ENCODE results near the gene ONECUT3. TPM values are rescaled to one million over a fixed set of nuclear protein-coding genes. Genes with fewer than 3 reads are reported as not detected.

Gene ONECUT3
- total and polyA plus RNA-seq, 9 of the 15 experiments (the other 6 are each of a cell fraction or from before 2014, with no cell fraction given): not detected

GRCh38 chr19:1786668-1787067 lies 33.4 kb downstream of the ONECUT3 start:
- Histone ChIP-seq H3K4me2 (ENCODE audit: insufficient read depth, low read length) (no peak overlapping the region), H3K36me3 (ENCODE audit: control insufficient read depth, insufficient read depth, low read length) (no peaks in the 10 kb centered on the region), H3K9me3 (replicated peaks; ENCODE audit: control insufficient read depth, insufficient read depth, low read depth, low read length) (peaks cover 5% of the 10 kb centered on the region), H4K20me1 (replicated peaks; ENCODE audit: control insufficient read depth, insufficient read depth, low read length) (no peaks in the 10 kb centered on the region), H3K79me2 (ENCODE audit: control insufficient read depth, insufficient read depth, low read length) (no peaks in the 10 kb centered on the region), H3K4me3 (no peak overlapping the region), H3K9ac (ENCODE audit: insufficient read depth in 1 of 2, low read depth in 2 of 2, low read length in 2 of 2) (peak overlapping the region in 1 of 2 experiments; percentile 36; a peak in 1 of 4 replicates), H3K4me1 (replicated peaks in 1 of 2; ENCODE audit: control insufficient read depth in 2 of 2, insufficient read depth in 2 of 2, low read length in 2 of 2) (peaks cover 3 to 36% of the 10 kb centered on the region in 2 experiments; a peak in 3 of 5 replicates), H3K27me3 (ENCODE audit: control insufficient read depth in 2 of 2, insufficient read depth in 2 of 2, low read length in 2 of 2) (peaks cover 2 to 21% of the 10 kb centered on the region in 2 experiments; a peak in 3 of 5 replicates), H2AFZ (ENCODE audit: low read depth, low read length) (no peak overlapping the region), H3K9me1 (ENCODE audit: control insufficient read depth, insufficient read depth, low read length) (no peaks in the 10 kb centered on the region), H3K27ac (ENCODE audit: extremely low read depth, low read depth, low read length) (no peak overlapping the region)
- peak; percentile 36 for TF ChIP-seq RBM25 (IDR thresholded peaks at IDR 0.05; ENCODE audit: low read depth, low read length, severe bottlenecking)
- TF ChIP-seq NFYB (IDR thresholded peaks at IDR 0.05; ENCODE audit: extremely low read depth, insufficient read length): no peak
- TF ChIP-seq FIP1L1 (IDR thresholded peaks at IDR 0.05; ENCODE audit: low read depth, low read length, poor library complexity, severe bottlenecking): no peak
- peak; percentile 52; the same call in 1 of the 2 replicates for TF ChIP-seq ADNP (tag; IDR thresholded peaks at IDR 0.05)
- ChIA-PET POLR2A (interaction anchor here (0.7 kb wide), 1 partner anchor 134 kb away, joined by 3 read pairs; the partner anchor contains the start of gene TCF3), CTCF (ENCODE audit: low intra/inter-chr PET ratio) (no interaction called here)
- in situ Hi-C loops (cut with MboI) (no loop called here), intact Hi-C loops (cut with micrococcal nuclease) (no loop called here)
- no peak for ATAC-seq
- no TSS peak for BruUV-seq (replicated peaks)
- FAIRE-seq: no peak
- WGBS (ENCODE audit: insufficient coverage, low coverage, missing lambda C conversion rate): 24% methylated on average over 5 of the region's 8 CpGs
- no peak for DNase-seq (ENCODE audit: extremely low read depth in 1 of 4, low spot score in 3 of 4)

- H3K9me3 ChIP-seq (replicated peaks; ENCODE audit: control insufficient read depth, insufficient read depth, low read depth, low read length): peaks cover 5% of the 10 kb centered on the region; the same call in 1 of the 2 replicates
- no peak for TF ChIP-seq CC2D1A (IDR thresholded peaks at IDR 0.05)
- no peak for TF ChIP-seq PREB (CRISPR knock-in tag; IDR thresholded peaks at IDR 0.05)
- no peak for TF ChIP-seq HCFC1 (IDR thresholded peaks at IDR 0.05; ENCODE audit: low read depth, low read length)
- TF ChIP-seq ZSCAN29 (IDR thresholded peaks at IDR 0.05): no peak
- TF ChIP-seq SRSF1 (IDR thresholded peaks at IDR 0.05; ENCODE audit: low read depth, low read length): no peak
- no peak for TF ChIP-seq ZNF518B (CRISPR knock-in tag; IDR thresholded peaks at IDR 0.05)
These were observed 33.8 kb downstream of the ONECUT3 start for GRCh38 chr19:1787116-1787515.

More at GRCh38 chr19:1787116-1787515, 33.8 kb downstream of the ONECUT3 start:
- in situ Hi-C loops (cut with MboI): no loop called here
- no TSS peak for BruUV-seq (replicated peaks)
- FAIRE-seq: no peak
- Histone ChIP-seq H3K9me1 (ENCODE audit: control insufficient read depth, insufficient read depth, low read length) (no peaks in the 10 kb centered on the region), H3K27ac (ENCODE audit: extremely low read depth, low read depth, low read length) (no peak overlapping the region), H3K79me2 (ENCODE audit: control insufficient read depth, insufficient read depth, low read length) (no peaks in the 10 kb centered on the region), H3K27me3 (ENCODE audit: control insufficient read depth in 2 of 2, insufficient read depth in 2 of 2, low read length in 2 of 2) (peaks cover 2 to 21% of the 10 kb centered on the region in 2 experiments; a peak in 3 of 5 replicates), H3K9ac (ENCODE audit: insufficient read depth in 1 of 2, low read depth in 2 of 2, low read length in 2 of 2) (peak overlapping the region in 1 of 2 experiments; percentile 73; a peak in 2 of 4 replicates), H2AFZ (ENCODE audit: low read depth, low read length) (no peak overlapping the region), H3K36me3 (ENCODE audit: control insufficient read depth, insufficient read depth, low read length) (no peaks in the 10 kb centered on the region), H3K4me1 (replicated peaks in 1 of 2; ENCODE audit: control insufficient read depth in 2 of 2, insufficient read depth in 2 of 2, low read length in 2 of 2) (peaks cover 3 to 41% of the 10 kb centered on the region in 2 experiments; a peak in 3 of 5 replicates), H3K4me2 (ENCODE audit: insufficient read depth, low read length) (no peak overlapping the region), H4K20me1 (replicated peaks; ENCODE audit: control insufficient read depth, insufficient read depth, low read length) (no peaks in the 10 kb centered on the region), H3K4me3 (no peak overlapping the region)
- CTCF ChIA-PET (ENCODE audit: low intra/inter-chr PET ratio): no interaction called here
- ATAC-seq: no peak
- DNase-seq (ENCODE audit: extremely low read depth in 1 of 4, low spot score in 3 of 4): no peak
- 16% methylated on average over 8 of the region's 8 CpGs for WGBS (ENCODE audit: insufficient coverage, low coverage, missing lambda C conversion rate)
- intact Hi-C loops (cut with micrococcal nuclease): no loop called here
- POLR2A ChIA-PET: interaction anchor here (0.7 kb wide), 1 partner anchor 134 kb away, joined by 3 read pairs; the partner anchor contains the start of gene TCF3
